Peyer's patch (tissue), 4 donors: Measurements from ENCODE around the gene USPL1. TPM values are rescaled to one million over a fixed set of nuclear protein-coding genes. Genes with fewer than 3 reads are reported as not detected.

Experiments used
- DNase-seq, 3 donors: peaks; one replicate each; pipeline ENCODE4 v3.0.0-alpha.2; 2017 to 2019
- H3K27ac ChIP-seq, 4 donors: fragments of 200-600 bp; sonication (generic); one replicate each; pipeline ENCODE4 v1.5.1; 2016 to 2019
- H3K27me3 ChIP-seq, 2 donors: fragments of 200-600 bp; sonication (generic); one replicate each; pipeline ENCODE4 v1.5.1; 2019
- H3K36me3 ChIP-seq, 3 donors: fragments of 200-600 bp; sonication (generic); one replicate each; pipeline ENCODE4 v1.5.1; 2016 to 2019
- H3K4me1 ChIP-seq, 4 donors: fragments of 200-600 bp; sonication (generic); one replicate each; pipeline ENCODE4 v1.5.1; 2016 to 2019
- H3K4me3 ChIP-seq, 4 donors: fragments of 200-600 bp; sonication (generic); 1 replicate in 3 of 4; 2 replicates in 1 of 4; pipeline ENCODE4 v1.5.1; 2016 to 2019; ENCODE audit warnings: mild to moderate bottlenecking in 1 of 4
- H3K9me3 ChIP-seq, 4 donors: fragments of 200-600 bp; sonication (generic); one replicate each; pipeline ENCODE4 v1.5.1; 2016 to 2019; ENCODE audit warnings: mild to moderate bottlenecking in 1 of 4
- CTCF ChIP-seq, 6 experiments: fragments of 450-650 bp in 4 of 6; fragments of 200-600 bp in 2 of 6; sonication (generic) in 1 of 6; IDR thresholded peaks; one replicate each; pipeline ENCODE4 v1.5.1; 2017 to 2019; ENCODE audit warnings: antibody characterized with exemption in 6 of 6, mild to moderate bottlenecking in 3 of 6, moderate library complexity in 1 of 6
- POLR2A ChIP-seq, 2 donors: fragments of 450-650 bp; IDR thresholded peaks; one replicate each; pipeline ENCODE4 v1.5.1; 2017; ENCODE audit warnings: antibody characterized with exemption in 2 of 2, mild to moderate bottlenecking in 2 of 2, moderate library complexity in 2 of 2
- total RNA-seq, 4 donors: library from RNA; depleted of rRNA; stranded (reverse); fragments of >200 nt; gene quantifications; one replicate each; pipeline ENCODE4 v1.1.0, GENCODE V29; 2016

USPL1 gene
- total RNA-seq, 4 donors from 2014 or later, result 18.1 to 42.9 (median 21.7) TPM

DNA sequence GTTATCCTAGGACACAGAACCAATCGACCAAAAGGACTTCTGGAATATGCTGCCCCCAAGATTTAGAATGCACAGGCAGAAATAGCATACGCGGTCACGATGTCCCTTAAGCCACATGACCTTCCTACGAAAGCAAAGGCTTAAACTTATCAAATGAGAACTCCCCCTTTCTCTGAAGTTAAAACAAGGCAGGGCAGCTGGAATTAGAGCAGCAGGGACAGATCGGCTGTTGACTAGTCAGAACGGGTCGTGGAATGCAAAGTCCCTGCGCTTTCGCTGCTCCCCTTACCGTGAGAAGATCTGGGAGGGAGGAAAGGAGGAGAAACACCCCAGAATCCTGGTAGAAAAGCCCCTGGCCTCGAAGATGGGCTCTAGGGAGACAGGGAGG lies 799 bp upstream of the USPL1 start:
- H3K4me3 ChIP-seq, result peak overlapping the region; percentile 68 to 82 (median 78)
- peak in 2 of 3 donors; percentile 78 to 83 for DNase-seq
- no peaks in the 10 kb centered on the region for H3K9me3 ChIP-seq
- peak overlapping the region; percentile 99 to 100 (median 100) for H3K27ac ChIP-seq
- no peaks in the 10 kb centered on the region for H3K27me3 ChIP-seq
- peaks cover 0 to 21% (median 8%) of the 10 kb centered on the region in 4 donors for H3K4me1 ChIP-seq
- TF ChIP-seq POLR2A (IDR thresholded peaks at IDR 0.05), result no peak
- TF ChIP-seq CTCF (IDR thresholded peaks at IDR 0.05), result peak in 1 of 6 experiments; percentile 10
- no peaks in the 10 kb centered on the region for H3K36me3 ChIP-seq

DNA sequence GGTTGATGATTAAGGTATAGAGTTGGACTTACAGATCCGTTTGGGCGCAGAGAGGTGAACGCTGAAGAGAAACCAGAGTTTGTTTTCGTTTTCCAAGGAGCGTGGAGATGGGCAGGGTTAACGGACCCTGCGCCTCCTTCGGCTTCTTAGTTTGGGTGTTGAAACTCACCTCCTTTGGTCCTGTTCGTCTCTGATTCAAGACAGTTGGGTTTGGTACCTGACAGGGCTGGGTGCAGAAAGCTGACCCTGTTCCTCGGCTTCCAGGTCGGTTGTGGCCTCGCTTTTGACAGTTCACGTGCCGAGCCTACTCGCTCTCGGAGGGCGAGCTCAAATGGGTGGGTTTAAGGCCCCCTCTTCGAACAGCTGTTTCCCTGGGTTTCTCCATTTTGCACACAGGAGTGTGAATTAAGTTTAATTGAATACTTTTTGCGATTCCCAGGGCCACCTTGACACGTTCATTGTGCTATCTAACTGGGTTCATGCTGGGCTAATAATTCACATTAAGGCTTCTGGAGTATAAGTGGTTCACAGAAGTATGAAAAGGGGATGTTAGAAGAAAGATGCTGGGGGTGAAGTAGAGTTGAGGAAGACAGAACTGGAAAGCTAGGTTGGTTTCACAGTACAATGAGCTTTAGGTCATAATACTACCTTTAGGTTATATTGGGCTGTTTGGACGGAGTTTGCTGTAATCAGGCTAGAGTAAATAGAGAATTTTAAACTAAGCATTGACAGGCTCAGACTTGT lies 638 bp downstream of the USPL1 start:
- Histone ChIP-seq H3K27ac (peak overlapping the region; percentile 99 to 100 (median 100)), H3K9me3 (no peaks in the 10 kb centered on the region), H3K4me1 (peaks cover 0 to 21% (median 8%) of the 10 kb centered on the region in 4 donors), H3K36me3 (peaks cover 0 to 10% (median 0%) of the 10 kb centered on the region in 3 donors), H3K4me3 (peak overlapping the region; percentile 75 to 84 (median 81)), H3K27me3 (no peaks in the 10 kb centered on the region)
- peak in 2 of 3 donors; percentile 33 to 64 for DNase-seq
- TF ChIP-seq CTCF (IDR thresholded peaks at IDR 0.05) (no peak), POLR2A (IDR thresholded peaks at IDR 0.05) (no peak)

GRCh38 chr13:30618930-30619279 lies 1.2 kb downstream of the USPL1 start:
- no peaks in the 10 kb centered on the region for H3K9me3 ChIP-seq
- TF ChIP-seq CTCF (IDR thresholded peaks at IDR 0.05) (no peak), POLR2A (IDR thresholded peaks at IDR 0.05) (no peak)
- peak overlapping the region; percentile 99 to 100 (median 100) for H3K27ac ChIP-seq
- peaks cover 0 to 21% (median 8%) of the 10 kb centered on the region in 4 donors for H3K4me1 ChIP-seq
- no peaks in the 10 kb centered on the region for H3K27me3 ChIP-seq
- no peak for DNase-seq
- H3K36me3 ChIP-seq, result peaks cover 0 to 11% (median 0%) of the 10 kb centered on the region in 3 donors
- H3K4me3 ChIP-seq, result peak overlapping the region; percentile 75 to 84 (median 81)

- DNase-seq, result no peak
- TF ChIP-seq POLR2A (IDR thresholded peaks at IDR 0.05) (no peak), CTCF (IDR thresholded peaks at IDR 0.05) (no peak)
- no peaks in the 10 kb centered on the region for H3K9me3 ChIP-seq
- H3K36me3 ChIP-seq, result peaks cover 0 to 11% (median 0%) of the 10 kb centered on the region in 3 donors
- peak overlapping the region in 1 of 4 donors; percentile 33 for H3K27ac ChIP-seq
- H3K27me3 ChIP-seq, result no peaks in the 10 kb centered on the region
- H3K4me1 ChIP-seq, result peaks cover 0 to 21% (median 8%) of the 10 kb centered on the region in 4 donors
- peak overlapping the region in 3 of 4 donors; percentile 10 to 82 (median 80) for H3K4me3 ChIP-seq
These were observed 2.0 kb downstream of the USPL1 start for GRCh38 chr13:30619731-30620130.

DNA sequence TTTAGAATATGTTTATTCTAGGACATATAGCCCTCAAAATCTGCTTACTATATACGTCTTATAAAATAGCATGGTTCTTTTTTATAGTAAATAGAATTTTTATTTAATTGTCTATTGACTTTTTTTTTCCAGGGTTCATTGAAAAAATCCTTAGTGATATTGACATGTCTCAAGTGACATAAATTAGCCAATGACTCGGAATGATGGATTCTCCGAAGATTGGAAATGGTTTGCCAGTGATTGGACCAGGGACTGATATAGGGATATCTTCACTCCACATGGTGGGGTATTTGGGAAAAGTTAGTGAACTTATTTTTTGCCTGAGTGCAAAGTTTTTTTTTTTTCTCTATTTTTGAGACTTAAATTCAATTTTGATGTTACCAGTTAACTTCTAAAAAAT lies 3.2 kb downstream of the USPL1 start:
- peaks cover 0 to 16% (median 0%) of the 10 kb centered on the region in 3 donors for H3K36me3 ChIP-seq
- TF ChIP-seq POLR2A (IDR thresholded peaks at IDR 0.05), result no peak
- no peak for TF ChIP-seq CTCF (IDR thresholded peaks at IDR 0.05)
- H3K4me1 ChIP-seq, result peaks cover 0 to 21% (median 6%) of the 10 kb centered on the region in 4 donors
- no peaks in the 10 kb centered on the region for H3K27me3 ChIP-seq
- H3K27ac ChIP-seq, result no peak overlapping the region
- no peak for DNase-seq
- no peak overlapping the region for H3K4me3 ChIP-seq
- no peaks in the 10 kb centered on the region for H3K9me3 ChIP-seq
